GM19324 (cell line): Measurements from ENCODE around the gene PTOV1.
A peak's percentile ranks its signal among the peaks of the same experiment; 100 is the strongest.

ENCODE experiments used
- ATAC-seq: cut with Tn5 transposase; IDR thresholded peaks from one replicate; pipeline ENCODE4 v1.9.1; 2021; ENCODE audit warnings: mild to moderate bottlenecking, moderate library complexity; ENCODE audit not compliant: unreplicated experiment, low FRiP score

Gene PTOV1

DNA sequence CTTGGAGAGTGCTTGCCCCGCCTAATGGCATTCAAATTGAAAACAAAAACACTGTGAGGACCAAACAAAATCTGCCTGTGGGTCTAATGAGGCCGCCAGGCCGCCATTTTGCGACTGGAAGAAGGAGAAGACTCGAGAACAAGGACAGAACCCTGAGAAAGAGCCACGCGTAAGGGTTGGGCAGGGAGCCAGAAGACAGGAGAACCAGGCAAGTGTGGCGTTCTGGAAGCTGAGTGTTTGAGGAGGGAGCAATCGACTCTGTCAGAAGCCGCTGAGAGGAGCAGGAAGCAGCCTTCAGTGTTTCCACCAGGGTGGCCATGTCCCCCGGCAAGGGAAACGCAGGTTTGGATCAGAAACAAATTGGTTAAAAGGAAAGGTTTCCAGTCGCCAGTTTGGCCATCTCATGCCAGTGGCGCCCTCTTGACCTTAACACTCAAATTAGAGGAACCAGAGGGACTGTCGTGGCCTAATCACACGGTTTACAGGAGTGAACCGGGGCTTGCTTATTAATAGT lies 10.2 kb upstream of the PTOV1 start:
- ATAC-seq: no peak

DNA sequence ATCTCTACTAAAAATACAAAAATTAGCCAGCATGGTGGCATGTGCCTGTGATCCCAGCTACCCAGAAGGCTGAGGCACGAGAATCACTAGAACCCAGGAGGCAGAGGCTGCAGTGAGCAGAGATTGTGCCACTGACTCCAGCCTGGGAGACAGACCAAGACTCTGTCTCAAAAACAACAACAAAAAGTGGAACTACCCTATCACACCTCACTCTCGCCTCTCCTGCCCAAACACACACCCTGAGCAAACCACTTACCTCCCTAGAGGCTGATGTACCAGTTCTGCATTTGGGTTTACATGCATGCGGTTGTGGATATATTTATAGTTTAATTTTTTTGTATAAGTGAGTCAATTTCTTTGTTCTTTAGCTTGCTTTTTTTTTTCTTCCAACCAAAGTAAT lies 7.7 kb upstream of the PTOV1 start:
- no peak for ATAC-seq

GRCh38 chr19:49844138-49845095 lies 6.5 kb upstream of the PTOV1 start:
- ATAC-seq: no peak

DNA sequence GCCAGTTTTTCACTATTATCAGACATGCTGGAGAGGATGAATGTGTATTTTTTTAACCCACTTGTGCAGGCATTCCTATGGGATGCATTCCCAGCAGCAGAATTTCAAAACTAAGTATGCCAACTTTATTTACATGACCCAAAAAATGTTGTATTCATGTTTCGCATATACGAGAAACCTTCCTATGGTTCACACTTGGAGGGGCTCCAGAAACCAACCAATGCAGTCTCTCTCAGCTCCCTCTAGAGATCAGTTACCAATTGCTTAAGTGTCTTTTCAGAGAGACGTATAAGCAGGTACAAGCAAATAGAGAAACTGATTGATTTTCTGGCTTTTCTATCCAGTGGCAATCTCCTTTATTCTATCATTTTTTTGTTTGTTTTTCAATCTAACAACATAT lies 5.5 kb upstream of the PTOV1 start:
- ATAC-seq: no peak

DNA sequence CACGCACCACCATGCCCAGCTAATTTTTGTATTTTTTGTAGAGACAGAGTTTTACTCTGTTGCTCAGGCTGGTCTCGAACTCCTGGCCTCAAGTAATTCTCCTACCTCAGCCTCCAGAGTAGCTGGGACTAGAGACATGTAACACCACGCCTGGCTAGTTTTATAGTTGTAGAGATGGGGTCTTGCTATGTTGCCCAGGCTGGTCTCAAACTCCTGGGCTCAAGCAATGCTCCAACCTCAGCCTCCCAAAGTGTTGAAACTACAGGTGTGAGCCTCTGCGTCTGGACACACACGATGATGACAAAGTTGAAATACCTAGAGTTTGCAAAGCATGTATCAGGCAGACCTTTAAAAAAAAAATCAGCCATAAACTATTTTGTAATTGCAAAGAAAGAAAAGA lies 4.6 kb upstream of the PTOV1 start:
- ATAC-seq: no peak

- no peak for ATAC-seq
These were observed 2.9 kb upstream of the PTOV1 start for GRCh38 chr19:49847731-49848696.

GRCh38 chr19:49848938-49849337 lies 2.0 kb upstream of the PTOV1 start:
- no peak for ATAC-seq

DNA sequence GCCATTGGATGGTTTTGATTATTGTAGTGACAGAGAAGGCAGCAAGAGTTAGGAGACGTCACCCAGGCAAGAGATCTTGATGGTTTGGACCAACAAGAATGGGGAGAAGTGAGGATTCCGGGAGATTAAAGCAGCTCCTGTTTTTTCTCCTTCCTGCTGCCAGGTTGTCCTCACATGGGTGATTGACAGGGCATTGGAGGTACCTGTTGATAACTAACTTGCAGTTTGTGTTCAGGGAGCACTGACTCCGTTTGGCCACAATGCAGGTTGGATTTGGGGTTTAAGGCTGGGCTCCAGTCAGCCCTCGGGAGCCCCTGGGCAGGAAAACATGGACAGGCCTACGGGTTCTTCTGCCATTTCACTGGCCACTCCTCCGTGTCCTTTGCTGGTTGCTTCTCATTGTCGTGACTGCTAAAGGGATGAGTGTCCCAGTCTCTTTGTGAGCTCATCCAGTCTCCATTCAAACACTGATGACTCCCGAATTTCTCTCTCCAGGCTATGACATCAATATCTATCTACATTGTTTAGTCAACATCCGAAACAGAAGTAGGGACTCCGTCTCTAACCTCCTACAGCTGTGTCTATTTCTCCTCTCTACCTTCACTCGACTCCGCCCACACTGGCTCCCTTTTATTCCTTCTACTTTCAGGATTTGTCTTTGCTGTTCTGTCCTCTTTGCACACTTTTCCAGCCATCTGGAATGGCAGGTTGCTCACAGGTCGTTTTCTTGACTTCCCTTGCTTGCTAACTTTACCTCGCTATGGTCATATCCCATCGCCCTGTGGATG lies 1.3 kb upstream of the PTOV1 start:
- ATAC-seq: no peak

DNA sequence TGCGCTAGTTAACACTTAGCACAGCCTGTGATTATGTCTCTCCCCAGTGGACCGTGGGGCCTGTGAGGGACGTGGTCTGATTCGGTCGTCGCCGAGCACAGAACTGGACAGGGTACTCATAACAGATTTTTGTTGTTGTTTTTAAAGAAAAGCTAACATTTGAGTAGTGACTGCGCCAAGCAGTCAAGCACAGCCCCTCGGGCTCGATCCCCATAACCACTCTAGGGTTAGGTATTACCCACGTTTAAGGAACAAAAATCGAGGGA lies 805 bp upstream of the PTOV1 start:
- no peak for ATAC-seq

DNA sequence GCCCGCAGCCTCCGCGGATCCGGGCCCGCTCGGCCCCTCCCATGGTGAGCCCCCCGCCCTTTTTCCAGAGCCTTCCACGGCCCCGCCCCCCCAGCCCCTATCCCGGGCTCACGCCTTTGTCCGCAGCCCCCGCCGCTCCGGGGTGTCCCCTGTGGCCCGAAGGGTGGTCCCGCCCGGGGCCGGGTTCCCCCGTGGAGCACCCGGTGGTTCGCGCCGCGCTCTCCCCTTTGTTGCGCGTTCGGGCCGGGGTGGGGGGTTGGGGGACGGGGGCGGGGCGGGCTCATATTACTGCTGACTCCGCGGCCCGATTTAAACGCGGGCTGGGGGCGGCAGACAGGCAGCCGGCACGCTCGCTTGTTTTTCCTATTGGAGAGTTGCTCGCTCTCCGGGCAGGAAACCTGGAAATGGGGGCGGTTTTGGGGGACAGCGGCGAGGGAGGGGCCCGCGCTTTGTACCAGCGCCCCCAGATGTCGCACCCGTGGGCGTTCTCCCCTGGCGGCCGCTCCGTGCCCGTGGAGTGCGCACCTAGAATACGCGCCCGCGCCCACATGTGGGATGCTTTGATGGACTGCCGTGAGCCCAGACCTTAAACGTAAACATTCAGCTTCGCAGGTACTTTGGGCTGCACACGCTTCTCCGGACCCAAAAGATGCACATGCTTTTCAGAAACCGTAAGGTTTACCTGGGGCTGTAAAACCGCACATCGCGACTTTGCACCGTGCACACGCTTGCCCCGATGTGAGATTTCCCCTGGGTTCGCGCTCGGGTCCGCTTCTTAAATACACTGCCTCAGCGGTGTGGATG lies 699 bp downstream of the PTOV1 start:
- ATAC-seq: peak; percentile 10

- ATAC-seq: no peak
These were observed 1.7 kb downstream of the PTOV1 start for GRCh38 chr19:49852631-49853126.

DNA sequence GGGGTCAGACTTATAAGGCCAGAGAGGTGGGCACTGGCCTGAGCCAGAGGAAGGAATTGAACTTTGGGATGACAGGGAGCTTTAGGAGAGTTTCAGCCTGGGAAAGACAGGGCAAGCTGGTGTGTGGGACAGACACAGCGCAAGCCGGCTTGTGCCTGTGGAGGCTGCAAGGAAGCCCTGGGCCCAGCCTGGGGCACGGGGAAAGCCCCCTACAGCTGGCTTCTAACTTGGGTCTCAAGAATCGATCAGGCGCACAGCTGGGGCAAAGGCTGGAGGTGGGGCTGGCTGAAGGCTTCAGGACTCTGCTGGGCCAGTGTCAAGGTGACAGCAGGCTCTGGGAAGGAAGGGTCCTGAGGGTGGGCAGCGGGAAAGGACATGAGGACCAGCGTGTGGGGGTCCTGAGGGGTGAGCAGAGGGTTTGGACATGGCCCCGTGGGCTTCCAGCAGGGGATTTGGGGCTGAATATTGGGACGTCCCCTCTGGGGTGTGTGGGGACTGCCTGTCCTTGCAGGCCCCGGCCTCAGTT lies 3.0 kb downstream of the PTOV1 start:
- no peak for ATAC-seq

DNA sequence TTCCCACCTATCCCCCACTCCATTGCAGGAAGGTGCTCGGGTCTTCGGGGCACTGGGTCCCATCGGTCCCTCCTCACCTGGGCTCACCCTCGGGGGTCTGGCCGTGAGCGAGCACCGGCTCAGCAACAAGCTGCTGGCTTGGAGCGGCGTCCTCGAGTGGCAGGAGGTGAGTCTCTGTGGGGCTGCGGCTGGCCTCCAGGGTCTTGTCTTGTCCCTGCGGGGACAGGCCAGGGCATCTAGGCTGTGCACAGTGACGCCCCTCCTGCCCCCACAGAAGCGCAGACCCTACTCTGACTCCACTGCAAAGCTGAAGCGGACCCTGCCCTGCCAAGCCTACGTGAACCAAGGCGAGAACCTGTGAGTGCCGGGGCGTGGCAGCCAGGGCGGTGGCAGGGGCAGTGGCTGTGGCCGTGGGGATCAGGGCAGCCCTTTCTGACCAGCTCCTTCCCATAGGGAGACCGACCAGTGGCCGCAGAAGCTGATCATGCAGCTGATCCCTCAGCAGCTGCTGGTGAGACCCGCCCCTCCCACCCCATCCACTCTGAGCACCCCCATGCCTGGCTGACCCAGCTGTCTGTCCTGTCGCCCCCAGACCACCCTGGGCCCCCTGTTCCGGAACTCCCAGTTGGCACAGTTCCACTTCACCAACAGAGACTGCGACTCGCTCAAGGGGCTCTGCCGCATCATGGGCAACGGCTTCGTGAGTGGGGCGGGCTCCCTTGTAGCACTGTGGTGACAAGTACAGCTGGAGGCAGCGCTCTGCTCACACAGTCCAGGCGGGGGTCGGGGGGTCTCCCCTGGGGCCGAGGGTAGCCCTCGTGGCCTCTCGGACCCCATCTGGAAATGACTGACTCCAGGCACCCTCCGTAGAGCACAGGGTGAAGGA lies 3.7 kb downstream of the PTOV1 start:
- ATAC-seq: no peak

DNA sequence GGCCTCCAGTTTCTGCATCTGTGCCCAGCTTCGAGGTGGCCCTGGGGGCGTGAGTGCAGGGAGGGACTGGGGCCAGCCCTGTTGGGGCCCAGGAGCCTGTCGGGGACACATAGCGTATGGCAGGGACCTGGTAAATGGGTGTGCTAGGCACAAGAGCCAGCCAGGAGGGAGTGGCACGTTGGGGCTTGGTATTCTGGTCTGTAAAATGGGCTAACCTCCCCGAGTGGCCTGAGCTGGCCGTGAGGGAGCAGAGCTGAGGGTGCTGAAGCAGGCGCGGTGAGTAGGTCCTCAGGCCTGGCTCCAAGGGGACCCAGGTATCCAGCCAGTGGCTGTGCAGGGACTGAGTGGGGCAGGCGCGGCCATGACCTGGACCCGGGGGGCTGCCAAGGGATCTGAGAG lies 4.3 kb downstream of the PTOV1 start:
- no peak for ATAC-seq

DNA sequence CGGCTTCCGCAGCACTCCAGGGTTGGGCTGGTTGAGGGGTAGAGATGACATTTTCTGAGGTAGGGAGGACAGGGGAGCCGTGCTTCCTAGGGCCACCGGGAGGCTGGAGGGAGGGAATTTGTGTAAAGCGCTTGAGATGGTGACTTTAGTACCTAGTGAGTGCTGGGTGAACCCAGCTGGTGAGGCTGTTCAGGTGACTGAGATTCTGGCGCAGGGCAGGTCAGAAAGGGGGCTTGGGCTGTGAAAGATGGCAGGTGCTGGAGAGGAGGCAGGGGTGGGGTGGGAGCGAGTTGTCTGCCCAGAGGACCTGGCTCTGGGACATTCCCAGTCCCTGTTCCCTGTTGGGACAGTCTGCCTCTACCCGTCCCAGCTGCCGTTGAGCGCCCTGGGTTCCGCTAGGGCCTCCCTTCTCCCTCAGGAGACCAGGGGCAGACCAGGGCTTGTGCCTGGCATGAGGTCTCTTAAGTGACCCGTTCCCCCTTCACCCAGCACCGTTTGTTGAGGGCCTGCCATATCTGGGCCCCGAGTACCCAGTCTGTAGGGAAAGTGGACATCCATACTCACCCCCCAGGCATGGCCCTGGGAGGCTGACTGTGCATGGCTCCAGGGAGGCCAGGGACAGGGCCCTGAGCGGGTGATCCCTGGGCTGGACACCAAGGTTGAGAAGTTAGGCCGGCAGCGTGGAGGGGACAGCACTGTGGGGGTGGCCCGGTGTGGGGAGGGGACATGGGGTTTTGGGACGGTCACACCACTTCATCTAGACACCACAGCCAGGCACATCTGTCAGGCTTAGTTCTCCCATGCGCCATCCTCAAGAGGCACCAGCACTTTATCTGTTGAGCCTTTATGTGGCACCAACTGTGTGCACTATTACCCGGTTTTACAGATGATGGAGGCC lies 5.0 kb downstream of the PTOV1 start:
- ATAC-seq: no peak

DNA sequence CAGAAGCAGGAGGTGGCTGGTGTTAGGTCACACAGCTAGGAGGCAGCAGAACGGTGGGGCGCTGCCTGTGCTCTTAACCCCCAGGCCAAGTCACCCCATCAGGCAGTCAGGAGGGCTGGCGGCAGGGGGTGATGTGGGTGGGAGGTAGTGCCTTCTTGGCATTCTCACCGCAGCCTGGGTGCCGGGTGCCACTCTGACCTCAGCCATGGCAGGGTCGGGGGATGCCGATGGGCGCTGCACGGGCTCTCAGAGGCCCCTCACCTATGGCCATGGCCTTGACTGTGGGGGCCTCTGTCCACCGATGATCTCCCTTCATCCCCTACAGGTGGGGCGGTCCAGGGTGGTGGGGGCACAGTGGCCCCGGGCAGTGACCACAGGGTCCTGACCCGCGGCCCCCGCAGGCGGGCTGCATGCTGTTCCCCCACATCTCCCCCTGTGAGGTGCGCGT lies 5.6 kb downstream of the PTOV1 start:
- no peak for ATAC-seq
